Caco-2 (cell line): Measurements from ENCODE around the gene ZFP36L2. TPM values are rescaled to one million over a fixed set of nuclear protein-coding genes. Genes with fewer than 3 reads are reported as not detected.

Experiments used
- BruUV-seq: library from RNA; stranded (reverse); fragments of 400-500 nt; replicated peaks from 2 replicates; lab custom pipeline; 2021; lab: Mats Ljungman, UMichigan
- CTCF ChIA-PET: fragments of 300-600 bp; sonication (Branson Sonifier 250); formaldehyde crosslinking; loops from one replicate; lab custom pipeline; 2022; ENCODE audit warnings: antibody characterized with exemption; lab: Charles Lee
- POLR2A ChIA-PET: fragments of 300-600 bp; sonication (Branson Sonifier 250); formaldehyde crosslinking; loops from one replicate; lab custom pipeline; 2022; ENCODE audit warnings: antibody characterized with exemption; lab: Charles Lee
- DNase-seq, 2 experiments: peaks; one replicate each; pipeline versions ENCODE4 v3.0.0 to v3.0.0-alpha.2; 2020 to 2022
- H3K27me3 ChIP-seq: replicated peaks from 2 replicates; pipeline ENCODE4 v1.6.0; 2011; ENCODE audit warnings: low read length; ENCODE audit not compliant: control insufficient read depth, insufficient read depth
- H3K36me3 ChIP-seq: 2 replicates; pipeline ENCODE4 v1.5.1; 2011; ENCODE audit warnings: low read length; ENCODE audit not compliant: control insufficient read depth, insufficient read depth
- H3K4me1 ChIP-seq: fragments of 250-450 bp; sonication (Bioruptor Pico); 2 replicates; pipeline ENCODE4 v1.5.1; 2020; ENCODE audit warnings: mild to moderate bottlenecking
- H3K4me3 ChIP-seq: 2 replicates; pipeline ENCODE4 v1.5.1; 2011; ENCODE audit warnings: low read depth, mild to moderate bottlenecking, control low read depth, low read length
- H3K9me3 ChIP-seq: fragments of 250-450 bp; sonication (Bioruptor Pico); 2 replicates; pipeline ENCODE4 v1.5.1; 2020; ENCODE audit warnings: mild to moderate bottlenecking, moderate library complexity
- H3K27ac Mint-ChIP-seq: one replicate; pipeline ENCODE4 v1.8.0; 2022; ENCODE audit warnings: mixed read lengths; ENCODE audit not compliant: unreplicated experiment
- H3K27me3 Mint-ChIP-seq: one replicate; pipeline ENCODE4 v1.8.0; 2022; ENCODE audit warnings: mixed read lengths; ENCODE audit not compliant: insufficient read depth, unreplicated experiment
- H3K36me3 Mint-ChIP-seq: one replicate; pipeline ENCODE4 v1.8.0; 2022; ENCODE audit warnings: mild to moderate bottlenecking, mixed read lengths; ENCODE audit not compliant: insufficient read depth, unreplicated experiment
- H3K4me1 Mint-ChIP-seq: one replicate; pipeline ENCODE4 v1.8.0; 2022; ENCODE audit warnings: low read depth, mixed read lengths; ENCODE audit not compliant: unreplicated experiment
- H3K4me3 Mint-ChIP-seq: one replicate; pipeline ENCODE4 v1.8.0; 2022; ENCODE audit warnings: mild to moderate bottlenecking, moderate library complexity, mixed read lengths; ENCODE audit not compliant: unreplicated experiment
- H3K9me3 Mint-ChIP-seq: one replicate; pipeline ENCODE4 v1.8.0; 2022; ENCODE audit warnings: mixed read lengths; ENCODE audit not compliant: unreplicated experiment
- intact Hi-C: fragments of 100-400 bp; cut with micrococcal nuclease; formaldehyde crosslinking; loops from one replicate; pipeline ENCODE4 v1.10.0; 2022; ENCODE audit not compliant: unreplicated experiment
- total RNA-seq: library from RNA; stranded (reverse); gene quantifications from 2 replicates; pipeline ENCODE4 v1.2.3, GENCODE V29; 2022
- TF ChIP-seq, protein P1 (sequence below), 2 experiments: fragments of 200-600 bp in 1 of 2; IDR thresholded peaks; 1 replicate in 1 of 2; 2 replicates in 1 of 2; pipeline versions ENCODE4 v1.5.1 to v1.8.0; 2011 to 2022; ENCODE audit warnings: antibody characterized with exemption in 1 of 2, control low read depth in 1 of 2, inconsistent platforms in 1 of 2, low read depth in 1 of 2, low read length in 1 of 2, mild to moderate bottlenecking in 1 of 2, moderate library complexity in 1 of 2; ENCODE audit not compliant: insufficient read depth in 1 of 2, severe bottlenecking in 1 of 2, unreplicated experiment in 1 of 2

ZFP36L2 gene
- total RNA-seq, 1 experiment from 2014 or later, result 225 TPM

DNA sequence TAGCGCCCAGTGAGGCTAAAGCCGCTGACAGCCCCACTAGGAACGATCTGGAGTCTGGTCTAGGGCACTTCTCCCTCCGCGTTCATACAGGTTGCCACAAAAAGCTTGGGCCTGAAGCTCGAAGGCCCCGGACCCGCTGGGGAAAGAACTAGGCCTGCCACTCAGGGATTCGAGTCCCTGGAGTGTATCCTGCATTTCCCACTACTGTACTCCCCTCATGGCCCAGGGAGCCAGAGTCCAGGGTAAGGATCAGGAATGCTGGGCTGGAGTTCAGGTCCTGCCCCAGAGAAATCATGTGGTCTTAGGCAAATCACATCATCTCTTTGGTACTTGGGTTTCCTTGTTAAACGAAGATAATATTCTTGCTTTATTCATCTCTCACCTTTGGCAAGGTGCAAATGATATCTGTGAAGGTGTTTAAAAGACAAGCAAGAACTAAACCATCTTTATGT is 1.4 kb upstream of the ZFP36L2 start:
- Histone ChIP-seq H3K4me3 (peak overlapping the region; percentile 87), H3K27me3 (no peaks in the 10 kb centered on the region), H3K36me3 (peaks cover 19% of the 10 kb centered on the region), H3K4me1 (peaks cover 38% of the 10 kb centered on the region), H3K9me3 (no peaks in the 10 kb centered on the region)
- no TSS peak for BruUV-seq
- no peak for DNase-seq
- H3K4me3 Mint-ChIP-seq, result peak overlapping the region; percentile 70
- H3K36me3 Mint-ChIP-seq, result peaks cover 76% of the 10 kb centered on the region
- intact Hi-C loops, result loop anchor here (1.0 to 5.0 kb wide), 5 partner anchors 194 to 416 kb away; no protein-coding TSS in a partner anchor
- ChIA-PET POLR2A (interaction anchor here (0.6 to 2.7 kb wide), 4 partner anchors 65 to 196 kb away, joined by 3 to 47 read pairs (median 4); no protein-coding TSS in a partner anchor), CTCF (interaction anchor here (0.7 to 4.8 kb wide), 10 partner anchors 66 to 417 kb away, joined by 3 to 39 read pairs (median 6); no protein-coding TSS in a partner anchor)
- peak overlapping the region; percentile 97 for H3K27ac Mint-ChIP-seq
- TF ChIP-seq, protein P1, sequence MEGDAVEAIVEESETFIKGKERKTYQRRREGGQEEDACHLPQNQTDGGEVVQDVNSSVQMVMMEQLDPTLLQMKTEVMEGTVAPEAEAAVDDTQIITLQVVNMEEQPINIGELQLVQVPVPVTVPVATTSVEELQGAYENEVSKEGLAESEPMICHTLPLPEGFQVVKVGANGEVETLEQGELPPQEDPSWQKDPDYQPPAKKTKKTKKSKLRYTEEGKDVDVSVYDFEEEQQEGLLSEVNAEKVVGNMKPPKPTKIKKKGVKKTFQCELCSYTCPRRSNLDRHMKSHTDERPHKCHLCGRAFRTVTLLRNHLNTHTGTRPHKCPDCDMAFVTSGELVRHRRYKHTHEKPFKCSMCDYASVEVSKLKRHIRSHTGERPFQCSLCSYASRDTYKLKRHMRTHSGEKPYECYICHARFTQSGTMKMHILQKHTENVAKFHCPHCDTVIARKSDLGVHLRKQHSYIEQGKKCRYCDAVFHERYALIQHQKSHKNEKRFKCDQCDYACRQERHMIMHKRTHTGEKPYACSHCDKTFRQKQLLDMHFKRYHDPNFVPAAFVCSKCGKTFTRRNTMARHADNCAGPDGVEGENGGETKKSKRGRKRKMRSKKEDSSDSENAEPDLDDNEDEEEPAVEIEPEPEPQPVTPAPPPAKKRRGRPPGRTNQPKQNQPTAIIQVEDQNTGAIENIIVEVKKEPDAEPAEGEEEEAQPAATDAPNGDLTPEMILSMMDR (IDR thresholded peaks at IDR 0.05; ENCODE audit: insufficient read depth in 1 of 2, low read depth in 1 of 2, low read length in 1 of 2, severe bottlenecking in 1 of 2, unreplicated experiment in 1 of 2), result peak in 1 of 2 experiments; percentile 65
- H3K9me3 Mint-ChIP-seq, result no peaks in the 10 kb centered on the region
- no peaks in the 10 kb centered on the region for H3K27me3 Mint-ChIP-seq
- peaks cover 22% of the 10 kb centered on the region for H3K4me1 Mint-ChIP-seq

DNA sequence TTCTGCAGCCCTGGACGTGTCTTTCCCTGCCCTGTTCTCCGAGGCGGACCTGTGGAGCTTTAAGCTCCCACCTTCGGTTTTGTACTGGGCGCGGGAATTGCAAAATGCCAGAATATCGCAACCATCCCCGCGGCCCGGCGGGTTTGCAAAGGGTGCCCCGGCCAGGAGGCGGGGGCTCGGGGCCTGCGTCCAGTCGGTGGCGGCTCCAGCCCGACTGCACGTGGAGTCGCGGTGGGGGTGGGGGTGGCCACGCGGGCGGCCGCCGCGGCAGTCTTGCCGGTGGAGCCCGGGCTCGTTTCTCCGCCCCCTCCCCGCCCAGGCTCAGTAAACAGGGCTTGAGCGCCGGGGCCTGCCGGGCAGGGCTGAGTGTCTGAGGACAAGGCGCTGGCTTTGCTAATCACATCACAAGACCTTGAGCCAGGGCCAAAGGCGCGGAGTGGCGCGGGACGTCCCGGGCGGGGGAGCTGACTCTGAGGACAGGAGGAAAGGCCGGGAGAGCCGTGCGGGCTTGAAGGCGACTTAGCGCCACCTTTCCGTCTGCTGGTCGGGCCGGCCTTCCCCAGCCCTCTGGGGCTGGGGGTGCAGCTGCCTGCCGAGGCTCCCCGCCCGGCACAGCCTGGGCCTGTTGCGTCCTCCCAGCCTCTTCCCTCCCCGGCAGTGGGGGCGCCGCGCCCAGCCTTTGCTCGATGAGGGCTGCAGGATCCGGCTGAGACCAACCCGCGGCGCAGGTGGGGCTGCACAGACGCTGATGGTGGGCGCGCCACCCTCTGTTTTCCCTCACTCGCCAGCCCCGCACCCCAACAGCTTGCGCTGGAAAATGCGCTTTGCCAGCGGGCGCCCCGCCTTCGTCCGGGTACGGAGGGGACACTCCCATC is 786 bp upstream of the ZFP36L2 start:
- BruUV-seq, result no TSS peak
- peak overlapping the region; percentile 87 for H3K4me3 ChIP-seq
- Mint-ChIP-seq H3K27ac (peak overlapping the region; percentile 97), H3K9me3 (no peaks in the 10 kb centered on the region), H3K27me3 (no peaks in the 10 kb centered on the region), H3K4me1 (peaks cover 22% of the 10 kb centered on the region), H3K4me3 (peak overlapping the region; percentile 70), H3K36me3 (peaks cover 80% of the 10 kb centered on the region)
- no peaks in the 10 kb centered on the region for H3K27me3 ChIP-seq
- DNase-seq, result peak; percentile 94
- no peaks in the 10 kb centered on the region for H3K9me3 ChIP-seq
- TF ChIP-seq, protein P1 (IDR thresholded peaks at IDR 0.05; ENCODE audit: insufficient read depth in 1 of 2, low read depth in 1 of 2, low read length in 1 of 2, severe bottlenecking in 1 of 2, unreplicated experiment in 1 of 2), result no peak
- intact Hi-C loops, result loop anchor here (1.0 to 5.0 kb wide), 7 partner anchors 33 to 415 kb away; no protein-coding TSS in a partner anchor
- H3K36me3 ChIP-seq, result peaks cover 21% of the 10 kb centered on the region
- H3K4me1 ChIP-seq, result peaks cover 41% of the 10 kb centered on the region
- ChIA-PET POLR2A (interaction anchor here (0.6 to 2.7 kb wide), 32 partner anchors 9 to 418 kb away, joined by 3 to 47 read pairs (median 4); no protein-coding TSS in a partner anchor), CTCF (interaction anchor here (0.6 to 4.8 kb wide), 20 partner anchors 45 to 1016 kb away, joined by 3 to 39 read pairs (median 4); partner anchors contain the start of gene PLEKHH2)
